Suprapubic skin (tissue), 4 donors: ENCODE results near the gene MAMDC4. TPM values are rescaled to one million over a fixed set of nuclear protein-coding genes. Genes with fewer than 3 reads are reported as not detected.
"Not testable (repeated sequence)": the region's sequence is repeated elsewhere in the genome, so short reads cannot be mapped to it uniquely, and the experiment has no call there.

Source experiments
- DNase-seq, 2 donors: peaks; one replicate each; pipeline ENCODE4 v3.0.0-alpha.2; 2019; ENCODE audit warnings: low spot score in 2 of 2
- H3K27ac ChIP-seq: fragments of 200-600 bp; sonication (generic); one replicate; pipeline ENCODE4 v1.5.1; 2019
- H3K27me3 ChIP-seq: fragments of 200-600 bp; sonication (generic); one replicate; pipeline ENCODE4 v1.5.1; 2019
- H3K36me3 ChIP-seq: fragments of 200-600 bp; sonication (generic); one replicate; pipeline ENCODE4 v1.5.1; 2019
- H3K4me1 ChIP-seq: fragments of 200-600 bp; sonication (generic); one replicate; pipeline ENCODE4 v1.5.1; 2019
- H3K4me3 ChIP-seq: fragments of 200-600 bp; sonication (generic); one replicate; pipeline ENCODE4 v1.5.1; 2019; ENCODE audit warnings: mild to moderate bottlenecking
- H3K9me3 ChIP-seq: fragments of 200-600 bp; sonication (generic); one replicate; pipeline ENCODE4 v1.5.1; 2019
- CTCF ChIP-seq, 2 donors: fragments of 200-600 bp in 1 of 2; fragments of 450-650 bp in 1 of 2; sonication (generic) in 1 of 2; IDR thresholded peaks; one replicate each; pipeline ENCODE4 v1.5.1; 2016 to 2019; ENCODE audit warnings: antibody characterized with exemption in 2 of 2, mild to moderate bottlenecking in 1 of 2, moderate library complexity in 1 of 2
- EP300 ChIP-seq: sonication (generic); formaldehyde crosslinking; IDR thresholded peaks from one replicate; pipeline ENCODE4 v1.6.1; 2017; ENCODE audit warnings: antibody characterized with exemption
- POLR2A ChIP-seq, 2 donors: fragments of 450-650 bp; IDR thresholded peaks; one replicate each; pipeline ENCODE4 v1.6.1; 2017; ENCODE audit warnings: antibody characterized with exemption in 2 of 2, mild to moderate bottlenecking in 2 of 2, moderate library complexity in 2 of 2
- POLR2AphosphoS5 ChIP-seq, 3 donors: sonication (generic); formaldehyde crosslinking; IDR thresholded peaks; one replicate each; pipeline ENCODE4 v1.6.1; 2017; ENCODE audit warnings: antibody characterized with exemption in 3 of 3
- WGBS: methylation state at CpG from one replicate; pipeline ENCODE4 v1.1.5; 2018; 5-methylcytosine and 5-hydroxymethylcytosine counted together
- total RNA-seq, 4 donors: library from RNA; depleted of rRNA; stranded (reverse); fragments of >200 nt; gene quantifications; one replicate each; pipeline ENCODE4 v1.1.0, GENCODE V29; 2016

MAMDC4 gene
- total RNA-seq, 4 donors from 2014 or later = 1.3 to 3.9 (median 1.8) TPM

- TF ChIP-seq POLR2A (IDR thresholded peaks at IDR 0.05) (no peak), CTCF (IDR thresholded peaks at IDR 0.05) (no peak), EP300 (no peak), POLR2AphosphoS5 (IDR thresholded peaks at IDR 0.05) (no peak)
- WGBS = 0% methylated on average over 9 of the region's 20 CpGs
- peaks cover 29% of the 10 kb centered on the region for H3K4me1 ChIP-seq
- peak; percentile 76 to 81 for DNase-seq
- no peaks in the 10 kb centered on the region for H3K27me3 ChIP-seq
- H3K36me3 ChIP-seq = peaks cover 29% of the 10 kb centered on the region
- no peaks in the 10 kb centered on the region for H3K9me3 ChIP-seq
- peak overlapping the region; percentile 86 for H3K4me3 ChIP-seq
- H3K27ac ChIP-seq = peak overlapping the region; percentile 90
Observed at GRCh38 chr9:136865768-136866103, 13.6 kb downstream of the MAMDC4 start.

- Histone ChIP-seq H3K36me3 (peaks cover 17% of the 10 kb centered on the region), H3K4me3 (peak overlapping the region; percentile 86), H3K27ac (peak overlapping the region; percentile 90), H3K4me1 (peaks cover 29% of the 10 kb centered on the region)
- 81% methylated on average over 29 of the region's 29 CpGs for WGBS
- not testable (repeated sequence) for H3K9me3 ChIP-seq, DNase-seq, H3K27me3 ChIP-seq
Observed at GRCh38 chr9:136866898-136867421, 14.8 kb downstream of the MAMDC4 start.

GRCh38 chr9:136867480-136867879 lies 15.3 kb downstream of the MAMDC4 start:
- Histone ChIP-seq H3K27me3 (no peaks in the 10 kb centered on the region), H3K27ac (no peak overlapping the region), H3K9me3 (no peaks in the 10 kb centered on the region), H3K4me1 (peaks cover 29% of the 10 kb centered on the region), H3K4me3 (no peak overlapping the region), H3K36me3 (peaks cover 12% of the 10 kb centered on the region)
- TF ChIP-seq CTCF (IDR thresholded peaks at IDR 0.05) (no peak), POLR2A (IDR thresholded peaks at IDR 0.05) (no peak)
- 95% methylated on average over 18 of the region's 18 CpGs for WGBS
- DNase-seq = no peak

- TF ChIP-seq POLR2A (IDR thresholded peaks at IDR 0.05) (no peak), POLR2AphosphoS5 (IDR thresholded peaks at IDR 0.05) (no peak), CTCF (IDR thresholded peaks at IDR 0.05) (no peak), EP300 (no peak)
Observed at GRCh38 chr9:136867917-136868316, 15.8 kb downstream of the MAMDC4 start.

GRCh38 chr9:136868644-136869043 lies 16.5 kb downstream of the MAMDC4 start:
- 86% methylated on average over 11 of the region's 11 CpGs for WGBS
- no peak for TF ChIP-seq POLR2AphosphoS5 (IDR thresholded peaks at IDR 0.05)
- no peak for TF ChIP-seq CTCF (IDR thresholded peaks at IDR 0.05)
- no peak for TF ChIP-seq POLR2A (IDR thresholded peaks at IDR 0.05)
- TF ChIP-seq EP300 = no peak
- Histone ChIP-seq H3K27ac (no peak overlapping the region), H3K9me3 (no peaks in the 10 kb centered on the region), H3K27me3 (no peaks in the 10 kb centered on the region), H3K4me1 (peaks cover 25% of the 10 kb centered on the region), H3K4me3 (no peak overlapping the region), H3K36me3 (peaks cover under 1% of the 10 kb centered on the region)
- DNase-seq = peak in 1 of 2 donors; percentile 61

More at GRCh38 chr9:136867917-136868316, 15.8 kb downstream of the MAMDC4 start:
- no peak for DNase-seq
- no peak overlapping the region for H3K27ac ChIP-seq
- WGBS = 98% methylated on average over 18 of the region's 18 CpGs
- no peaks in the 10 kb centered on the region for H3K27me3 ChIP-seq
- H3K4me1 ChIP-seq = peaks cover 29% of the 10 kb centered on the region
- H3K4me3 ChIP-seq = no peak overlapping the region
- H3K36me3 ChIP-seq = peaks cover 8% of the 10 kb centered on the region
- H3K9me3 ChIP-seq = no peaks in the 10 kb centered on the region

GRCh38 chr9:136869611-136870010 lies 17.5 kb downstream of the MAMDC4 start:
- H3K4me3 ChIP-seq, DNase-seq, H3K36me3 ChIP-seq, H3K9me3 ChIP-seq, H3K27ac ChIP-seq, H3K27me3 ChIP-seq: not testable (repeated sequence)
- H3K4me1 ChIP-seq = peaks cover 18% of the 10 kb centered on the region
- 76% methylated on average over 2 of the region's 2 CpGs for WGBS
